Fibroblast of the aortic adventitia (primary cell): ENCODE results near the gene ANKRD45. TPM values are rescaled to one million over a fixed set of nuclear protein-coding genes. Genes with fewer than 3 reads are reported as not detected.
"Not testable (repeated sequence)": the region's sequence is repeated elsewhere in the genome, so short reads cannot be mapped to it uniquely, and the experiment has no call there.

Experiments used
- DNase-seq: peaks from one replicate; pipeline ENCODE4 v3.0.0-alpha.2; 2010; ENCODE audit warnings: low read depth
- H3K4me3 ChIP-seq: 2 replicates; pipeline ENCODE4 v1.5.1; 2011; ENCODE audit warnings: low read depth, mild to moderate bottlenecking, control low read depth, low read length, moderate library complexity
- total RNA-seq: library from RNA; depleted of rRNA; stranded (reverse); fragments of >200 nt; gene quantifications from 2 replicates; pipeline ENCODE4 v1.2.3, GENCODE V29; 2012; ENCODE audit warnings: low replicate concordance
- TF ChIP-seq, protein P1 (sequence below): IDR thresholded peaks from 2 replicates; pipeline ENCODE4 v1.5.1; 2011; ENCODE audit warnings: mild to moderate bottlenecking, low read length, control low read depth, inconsistent platforms; ENCODE audit not compliant: insufficient read depth

The ANKRD45 gene
- total RNA-seq, 1 donor, result 0.09 TPM

DNA sequence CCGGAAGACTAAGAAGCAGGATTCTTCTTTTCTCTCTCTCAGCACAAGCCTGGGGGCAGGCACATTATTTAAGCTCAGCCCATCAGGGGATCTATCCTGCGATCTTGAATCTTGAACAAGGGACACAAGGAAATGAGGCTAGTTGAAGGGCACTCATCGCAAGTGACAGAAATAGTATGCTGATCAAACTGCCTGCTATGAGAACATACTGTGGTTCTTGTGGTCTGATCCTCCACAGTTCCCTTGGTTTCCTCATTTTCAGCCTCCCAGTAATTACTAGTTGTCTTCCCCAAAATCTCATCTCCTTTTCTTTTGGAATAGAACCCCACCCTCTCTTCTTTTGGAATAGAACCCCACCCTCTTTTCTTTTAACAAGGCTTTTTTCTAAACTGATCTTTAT, 6.5 kb downstream of the ANKRD45 start:
- TF ChIP-seq, protein P1, sequence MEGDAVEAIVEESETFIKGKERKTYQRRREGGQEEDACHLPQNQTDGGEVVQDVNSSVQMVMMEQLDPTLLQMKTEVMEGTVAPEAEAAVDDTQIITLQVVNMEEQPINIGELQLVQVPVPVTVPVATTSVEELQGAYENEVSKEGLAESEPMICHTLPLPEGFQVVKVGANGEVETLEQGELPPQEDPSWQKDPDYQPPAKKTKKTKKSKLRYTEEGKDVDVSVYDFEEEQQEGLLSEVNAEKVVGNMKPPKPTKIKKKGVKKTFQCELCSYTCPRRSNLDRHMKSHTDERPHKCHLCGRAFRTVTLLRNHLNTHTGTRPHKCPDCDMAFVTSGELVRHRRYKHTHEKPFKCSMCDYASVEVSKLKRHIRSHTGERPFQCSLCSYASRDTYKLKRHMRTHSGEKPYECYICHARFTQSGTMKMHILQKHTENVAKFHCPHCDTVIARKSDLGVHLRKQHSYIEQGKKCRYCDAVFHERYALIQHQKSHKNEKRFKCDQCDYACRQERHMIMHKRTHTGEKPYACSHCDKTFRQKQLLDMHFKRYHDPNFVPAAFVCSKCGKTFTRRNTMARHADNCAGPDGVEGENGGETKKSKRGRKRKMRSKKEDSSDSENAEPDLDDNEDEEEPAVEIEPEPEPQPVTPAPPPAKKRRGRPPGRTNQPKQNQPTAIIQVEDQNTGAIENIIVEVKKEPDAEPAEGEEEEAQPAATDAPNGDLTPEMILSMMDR, result no peak
- no peak overlapping the region for H3K4me3 ChIP-seq
- no peak for DNase-seq

DNA sequence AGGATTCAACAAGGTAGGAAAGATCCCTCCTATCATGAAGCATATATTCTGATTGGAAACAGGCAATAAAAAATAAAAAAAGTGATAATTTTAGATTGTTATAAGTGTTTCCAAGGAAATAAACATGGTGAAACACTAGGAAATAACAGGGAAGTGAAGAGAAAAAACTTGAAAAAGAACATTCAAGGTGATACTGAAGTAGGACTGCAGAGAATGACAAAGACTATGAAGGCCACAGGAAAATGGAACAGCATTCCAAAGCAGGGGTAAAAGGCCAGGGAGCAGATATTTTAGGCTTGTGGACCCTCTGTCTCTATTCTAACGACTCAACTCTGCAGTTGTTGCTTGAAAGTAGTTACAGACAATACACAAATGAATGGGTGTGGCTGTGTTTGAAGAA, 7.9 kb downstream of the ANKRD45 start:
- DNase-seq, result no peak
- no peak overlapping the region for H3K4me3 ChIP-seq
- TF ChIP-seq, protein P1, result no peak

DNA sequence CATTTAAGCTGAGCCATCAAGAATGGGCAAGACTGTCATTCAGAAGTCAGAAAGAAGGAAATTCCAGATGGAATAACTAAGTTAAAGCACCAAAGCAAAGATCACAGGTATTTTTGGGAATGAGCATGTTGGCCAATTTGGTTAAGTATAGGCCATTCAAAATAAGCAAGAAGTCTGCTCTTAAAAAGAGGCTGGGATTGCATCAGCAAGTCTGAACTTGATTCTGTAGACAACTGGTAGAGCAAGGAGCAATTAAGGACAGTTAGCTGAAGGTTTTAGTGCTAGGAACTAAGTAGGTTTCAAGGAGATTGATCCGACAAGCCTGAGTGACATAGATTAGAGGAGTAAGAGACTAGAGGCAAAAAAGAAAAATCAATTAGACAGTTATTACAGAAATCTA, 8.4 kb downstream of the ANKRD45 start:
- TF ChIP-seq, protein P1, result no peak
- no peak for DNase-seq
- no peak overlapping the region for H3K4me3 ChIP-seq

DNA sequence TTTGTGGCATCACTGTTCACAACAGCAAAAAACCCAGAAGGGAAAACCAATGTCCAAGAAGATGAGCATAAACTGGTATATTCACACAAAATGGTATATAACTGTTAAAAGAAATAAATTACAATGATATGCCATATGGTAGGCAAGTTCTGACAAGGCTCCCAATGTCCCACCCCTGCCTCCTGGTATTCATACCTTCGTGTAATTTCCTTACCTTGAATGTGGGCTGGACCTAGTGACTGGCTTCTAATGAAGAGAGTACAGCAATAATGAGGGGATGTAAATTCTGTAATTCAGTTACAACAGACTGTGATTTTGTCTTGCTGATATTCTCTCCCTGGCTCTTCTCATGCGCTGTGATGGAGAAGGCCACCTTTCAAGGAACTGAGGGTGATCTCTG, 9.3 kb downstream of the ANKRD45 start:
- TF ChIP-seq, protein P1, result no peak
- no peak for DNase-seq
- H3K4me3 ChIP-seq, result no peak overlapping the region

DNA sequence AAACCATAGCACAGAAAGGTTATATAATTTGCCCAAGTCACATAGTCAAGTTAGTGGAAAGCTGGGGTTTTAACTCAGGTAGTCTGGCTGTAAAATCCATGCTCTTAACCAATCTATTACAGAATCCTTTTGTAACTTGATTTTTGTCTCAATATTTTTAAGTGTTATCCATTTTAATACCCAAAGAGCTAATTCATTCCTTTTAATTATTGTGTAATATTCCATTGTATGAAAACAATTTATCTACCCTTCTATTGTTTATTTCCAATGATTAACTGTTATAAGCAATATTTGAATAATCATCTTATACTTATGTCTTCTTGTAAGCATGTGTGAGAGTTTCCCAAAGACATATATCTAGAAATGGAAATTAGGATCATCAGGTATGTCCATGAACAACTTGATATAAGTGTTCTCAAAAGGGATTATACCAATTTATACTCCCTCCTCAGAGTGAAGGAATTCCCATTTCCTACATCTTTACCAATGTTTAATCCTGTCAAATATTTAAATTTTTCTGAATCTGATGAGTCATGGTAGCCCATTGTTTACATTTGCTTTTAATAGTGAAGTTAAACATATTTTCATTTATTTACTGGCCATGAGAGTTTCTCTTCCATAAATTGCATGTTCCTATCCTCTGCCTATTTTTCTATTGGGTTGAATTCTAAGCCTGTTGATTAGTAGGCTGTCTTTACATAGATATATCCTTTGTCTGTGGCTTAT, 20.6 kb downstream of the ANKRD45 start:
- TF ChIP-seq, protein P1, result no peak
- H3K4me3 ChIP-seq, result no peak overlapping the region
- no peak for DNase-seq

DNA sequence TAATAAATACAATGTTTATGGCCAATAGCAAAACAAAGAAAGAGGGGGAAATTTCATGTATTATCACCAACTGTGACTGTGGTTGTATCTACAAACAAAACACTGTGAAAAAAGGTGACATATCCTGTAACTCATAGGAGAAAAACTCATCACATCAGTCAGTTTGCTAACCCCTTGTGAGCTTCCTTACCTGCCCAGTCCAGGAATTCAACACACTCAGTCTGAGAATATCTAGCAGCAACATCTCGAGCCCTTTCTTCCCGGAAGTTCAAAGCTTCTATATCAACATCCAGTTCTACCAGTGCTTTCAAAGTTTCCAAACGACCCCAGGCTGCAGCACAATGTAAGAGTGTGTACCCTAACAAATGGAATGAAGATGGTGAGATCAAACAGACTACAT, 23.0 kb downstream of the ANKRD45 start:
- TF ChIP-seq, protein P1, result no peak

DNA sequence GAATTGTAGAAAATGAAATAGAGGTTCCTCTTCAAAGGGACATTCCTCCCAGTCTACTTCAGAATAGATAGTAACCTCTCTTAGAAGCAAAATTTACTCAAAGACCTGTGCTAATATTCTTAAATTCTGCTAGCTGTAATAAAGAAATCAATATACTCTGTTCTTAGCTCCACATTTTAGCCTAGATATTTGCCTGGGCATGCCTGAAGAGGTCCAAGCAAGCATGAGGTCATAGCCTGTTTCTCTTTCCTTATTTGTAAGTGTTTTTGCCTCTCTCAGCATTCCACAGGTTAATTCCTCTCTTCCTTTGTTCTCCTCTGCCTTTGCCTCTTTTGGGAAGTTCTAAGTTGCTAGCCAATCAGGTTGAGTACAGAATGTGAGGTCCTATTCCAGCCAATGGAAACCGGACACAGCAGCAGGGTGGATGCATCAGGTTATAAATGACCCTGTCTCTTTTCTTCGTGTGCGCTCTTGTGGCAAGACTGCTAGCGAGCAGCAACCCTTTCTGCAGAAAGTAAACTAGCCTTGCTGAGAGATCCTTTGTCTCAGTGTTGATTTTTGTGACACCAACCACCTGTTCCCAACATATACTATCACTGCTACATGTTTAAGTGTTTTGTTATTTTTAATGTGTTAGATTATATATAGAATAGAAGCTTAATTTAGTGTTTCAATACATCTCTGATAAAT, 27.1 kb downstream of the ANKRD45 start:
- H3K4me3 ChIP-seq, result not testable (repeated sequence)
- peak; percentile 2 for DNase-seq

More for the DNA sequence above, 23.0 kb downstream of the ANKRD45 start:
- no peak overlapping the region for H3K4me3 ChIP-seq
- no peak for DNase-seq
